CD14-positive monocyte (primary cell): ENCODE results near the gene TANGO6. TPM values are rescaled to one million over a fixed set of nuclear protein-coding genes. Genes with fewer than 3 reads are reported as not detected.
"Not testable (repeated sequence)": the region's sequence is repeated elsewhere in the genome, so short reads cannot be mapped to it uniquely, and the experiment has no call there.

ENCODE experiments used
- DNase-seq, 3 donors: peaks; one replicate each; pipeline ENCODE4 v3.0.0-alpha.2; 2011 to 2022
- H2AFZ ChIP-seq: 2 replicates; pipeline ENCODE4 v1.6.0; 2012; ENCODE audit warnings: mild to moderate bottlenecking, low read depth, low read length, inconsistent platforms; ENCODE audit not compliant: insufficient read depth, poor library complexity, severe bottlenecking
- H3K27ac ChIP-seq, 2 donors: 1 replicate in 1 of 2; 2 replicates in 1 of 2; pipeline ENCODE4 v1.5.1; 2012 to 2013; ENCODE audit warnings: low read length in 2 of 2, control low read depth in 1 of 2, inconsistent platforms in 1 of 2, low read depth in 1 of 2, mild to moderate bottlenecking in 1 of 2
- H3K27me3 ChIP-seq, 2 donors: one replicate each; pipeline versions ENCODE4 v1.6.0 to v1.6.1; 2011 to 2013; ENCODE audit warnings: low read length in 2 of 2; ENCODE audit not compliant: control insufficient read depth in 2 of 2, insufficient read depth in 2 of 2
- H3K36me3 ChIP-seq, 2 donors: replicated peaks in 1 of 2; 1 replicate in 1 of 2; 2 replicates in 1 of 2; pipeline versions ENCODE4 v1.5.1 to v1.6.1; 2012 to 2013; ENCODE audit warnings: low read length in 2 of 2, control low read depth in 1 of 2, inconsistent platforms in 1 of 2, mild to moderate bottlenecking in 1 of 2; ENCODE audit not compliant: insufficient read depth in 2 of 2, control insufficient read depth in 1 of 2
- H3K4me1 ChIP-seq, 2 donors: 1 replicate in 1 of 2; 2 replicates in 1 of 2; pipeline versions ENCODE4 v1.5.1 to v1.6.1; 2012 to 2013; ENCODE audit warnings: low read length in 2 of 2, control low read depth in 1 of 2, inconsistent platforms in 1 of 2, mild to moderate bottlenecking in 1 of 2, moderate library complexity in 1 of 2; ENCODE audit not compliant: insufficient read depth in 2 of 2, control insufficient read depth in 1 of 2
- H3K4me2 ChIP-seq: replicated peaks from 2 replicates; pipeline ENCODE3; 2012; ENCODE audit warnings: low read length, moderate library complexity, mild to moderate bottlenecking; ENCODE audit not compliant: poor library complexity, severe bottlenecking; ENCODE audit errors: extremely low read depth
- H3K4me3 ChIP-seq, 3 experiments: fragments of 200-600 bp in 1 of 3; sonication (generic) in 1 of 3; replicated peaks in 1 of 3; 1 replicate in 2 of 3; 2 replicates in 1 of 3; pipeline ENCODE4 v1.5.1; 2011 to 2013; ENCODE audit warnings: low read length in 3 of 3, mild to moderate bottlenecking in 3 of 3, control low read depth in 2 of 3, low read depth in 2 of 3, inconsistent platforms in 1 of 3, moderate library complexity in 1 of 3
- H3K79me2 ChIP-seq: 2 replicates; pipeline ENCODE4 v1.6.0; 2012; ENCODE audit warnings: mild to moderate bottlenecking, control low read depth, inconsistent platforms, low read length, moderate library complexity; ENCODE audit not compliant: insufficient read depth
- H3K9ac ChIP-seq: 2 replicates; pipeline ENCODE4 v1.6.0; 2017; ENCODE audit warnings: low read length, mild to moderate bottlenecking; ENCODE audit not compliant: insufficient read depth, poor library complexity, severe bottlenecking
- H3K9me3 ChIP-seq, 2 donors: replicated peaks in 1 of 2; 1 replicate in 1 of 2; 2 replicates in 1 of 2; pipeline versions ENCODE4 v1.5.1 to v1.6.1; 2012 to 2013; ENCODE audit warnings: low read length in 2 of 2, control low read depth in 1 of 2; ENCODE audit not compliant: control insufficient read depth in 1 of 2, insufficient read depth in 1 of 2
- H4K20me1 ChIP-seq: 2 replicates; pipeline ENCODE4 v1.6.0; 2012; ENCODE audit warnings: mild to moderate bottlenecking, low read length, control low read depth, moderate library complexity; ENCODE audit not compliant: insufficient read depth
- H3K27ac Mint-ChIP-seq, 7 donors: one replicate each; pipeline ENCODE4 v1.8.0; 2020; ENCODE audit warnings: mild to moderate bottlenecking in 7 of 7, mixed read lengths in 7 of 7, moderate library complexity in 6 of 7, inconsistent platforms in 2 of 7
- H3K27me3 Mint-ChIP-seq, 3 donors: one replicate each; pipeline ENCODE4 v1.8.0; 2021 to 2022; ENCODE audit warnings: low read depth in 3 of 3, mild to moderate bottlenecking in 3 of 3, mixed read lengths in 3 of 3, moderate library complexity in 3 of 3, inconsistent platforms in 1 of 3
- H3K36me3 Mint-ChIP-seq, 2 donors: one replicate each; pipeline ENCODE4 v1.8.0; 2020; ENCODE audit warnings: mixed read lengths in 2 of 2, inconsistent platforms in 1 of 2, mild to moderate bottlenecking in 1 of 2
- H3K4me1 Mint-ChIP-seq: one replicate; pipeline ENCODE4 v1.8.0; 2020; ENCODE audit warnings: mild to moderate bottlenecking, mixed read lengths
- H3K4me3 Mint-ChIP-seq, 2 donors: one replicate each; pipeline ENCODE4 v1.8.0; 2020; ENCODE audit warnings: mild to moderate bottlenecking in 2 of 2, mixed read lengths in 2 of 2, moderate library complexity in 1 of 2
- H3K9me3 Mint-ChIP-seq, 7 donors: one replicate each; pipeline ENCODE4 v1.8.0; 2020 to 2022; ENCODE audit warnings: mixed read lengths in 7 of 7, mild to moderate bottlenecking in 6 of 7, moderate library complexity in 6 of 7, inconsistent platforms in 2 of 7
- CTCF ChIP-seq: fragments of 200-600 bp; IDR thresholded peaks from one replicate; pipeline ENCODE4 v1.8.0; 2022; ENCODE audit warnings: antibody characterized with exemption, mild to moderate bottlenecking
- WGBS: methylation state at CpG from one replicate; pipeline ENCODE4 v1.1.5; 2013; ENCODE audit warnings: missing lambda C conversion rate; ENCODE audit not compliant: insufficient coverage; 5-methylcytosine and 5-hydroxymethylcytosine counted together
- intact Hi-C, 2 donors: fragments of 100-400 bp; cut with micrococcal nuclease; formaldehyde crosslinking; loops; one replicate each; pipeline versions ENCODE4 v1.15.0 to v1.15.1; 2023
- polyA plus RNA-seq, 3 donors: library from polyadenylated mRNA; depleted of rRNA in 1 of 3; unstranded in 2 of 3; stranded (reverse) in 1 of 3; fragments of 300-500 nt in 2 of 3; fragments of >200 nt in 1 of 3; fragmentation: Illumina TruSeq in 2 of 3; gene quantifications; 1 replicate in 2 of 3; 2 replicates in 1 of 3; pipeline ENCODE4 v1.2.3, GENCODE V29; 2012 to 2021

TANGO6 gene
- polyA plus RNA-seq, 3 donors = 6.5 to 8.1 (median 7.3) TPM

- no peaks in the 10 kb centered on the region for H3K79me2 ChIP-seq
- H3K36me3 Mint-ChIP-seq = peaks cover 13 to 37% of the 10 kb centered on the region in 2 donors
- no peak for DNase-seq
- H3K9me3 Mint-ChIP-seq = no peaks in the 10 kb centered on the region
- no peaks in the 10 kb centered on the region for H3K9me3 ChIP-seq
- H3K36me3 ChIP-seq = peaks cover 0 to 5% of the 10 kb centered on the region in 2 donors
- no peaks in the 10 kb centered on the region for H4K20me1 ChIP-seq
- H3K9ac ChIP-seq = no peak overlapping the region
- no peak overlapping the region for H3K4me3 Mint-ChIP-seq
- H3K4me3 ChIP-seq = no peak overlapping the region
- no peak overlapping the region for H2AFZ ChIP-seq
- no peaks in the 10 kb centered on the region for H3K4me1 ChIP-seq
- intact Hi-C loops = no loop called here
- no peak for TF ChIP-seq CTCF
- H3K27me3 Mint-ChIP-seq = peaks cover 0 to 2% (median 0%) of the 10 kb centered on the region in 3 donors
- H3K27me3 ChIP-seq = no peaks in the 10 kb centered on the region
- no peak overlapping the region for H3K27ac Mint-ChIP-seq
- WGBS = 83% methylated on average over 1 of the region's 5 CpGs
- no peaks in the 10 kb centered on the region for H3K4me1 Mint-ChIP-seq
- no peak overlapping the region for H3K4me2 ChIP-seq
- no peak overlapping the region for H3K27ac ChIP-seq
These were observed 205.8 kb downstream of the TANGO6 start for GRCh38 chr16:69049146-69049545.

DNA sequence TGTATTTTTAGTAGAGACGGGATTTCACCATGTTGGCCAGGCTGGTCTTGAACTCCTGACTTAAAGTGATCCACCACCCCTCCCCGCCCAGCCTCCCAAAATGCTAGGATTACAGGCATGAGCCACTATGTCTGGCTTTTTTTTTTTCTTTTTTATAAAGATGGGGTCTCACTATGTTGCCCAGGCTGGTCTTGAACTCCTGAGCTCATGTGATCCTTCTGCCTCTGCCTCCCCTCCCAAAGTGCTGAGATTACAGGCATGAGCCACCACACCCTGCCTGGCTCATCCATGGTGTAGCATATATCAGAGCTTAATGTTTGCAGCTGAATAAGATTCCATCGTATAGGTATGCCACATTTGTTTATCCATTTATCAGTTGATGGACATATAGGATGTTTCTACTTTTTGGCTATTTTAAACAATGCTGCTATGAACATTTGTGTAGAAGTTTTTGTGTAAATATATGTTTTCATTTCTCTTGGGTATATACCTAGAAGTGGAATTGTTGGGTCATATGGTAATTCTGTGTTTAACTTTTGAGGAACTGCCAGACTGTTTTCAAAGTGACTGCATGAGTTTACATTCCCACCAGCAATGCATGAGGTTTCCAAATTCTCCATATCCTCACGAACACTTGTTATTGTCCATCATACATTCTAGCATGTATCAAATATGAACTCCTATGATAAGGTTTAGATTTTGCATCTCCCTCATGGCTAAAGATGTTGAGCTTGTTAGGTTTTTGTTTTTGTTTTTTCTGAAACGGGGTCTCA is 206.5 kb downstream of the TANGO6 start:
- no peak overlapping the region for H3K27ac ChIP-seq
- Mint-ChIP-seq H3K27me3 (peaks cover 0 to 2% (median 0%) of the 10 kb centered on the region in 3 donors), H3K36me3 (peaks cover 8 to 32% of the 10 kb centered on the region in 2 donors), H3K4me1 (no peaks in the 10 kb centered on the region), H3K4me3 (no peak overlapping the region), H3K9me3 (no peaks in the 10 kb centered on the region), H3K27ac (no peak overlapping the region)
- no peaks in the 10 kb centered on the region for H3K27me3 ChIP-seq
- no peaks in the 10 kb centered on the region for H3K9me3 ChIP-seq
- H2AFZ ChIP-seq = no peak overlapping the region
- no peaks in the 10 kb centered on the region for H4K20me1 ChIP-seq
- H3K4me3 ChIP-seq = no peak overlapping the region
- no peak overlapping the region for H3K9ac ChIP-seq
- no peak for TF ChIP-seq CTCF
- H3K4me1 ChIP-seq = no peaks in the 10 kb centered on the region
- intact Hi-C loops = no loop called here
- H3K79me2 ChIP-seq = no peaks in the 10 kb centered on the region
- no peak for DNase-seq
- no CpG with 5 or more reads among the region's 5 CpGs for WGBS
- no peak overlapping the region for H3K4me2 ChIP-seq
- H3K36me3 ChIP-seq = peaks cover 0 to 5% of the 10 kb centered on the region in 2 donors

DNA sequence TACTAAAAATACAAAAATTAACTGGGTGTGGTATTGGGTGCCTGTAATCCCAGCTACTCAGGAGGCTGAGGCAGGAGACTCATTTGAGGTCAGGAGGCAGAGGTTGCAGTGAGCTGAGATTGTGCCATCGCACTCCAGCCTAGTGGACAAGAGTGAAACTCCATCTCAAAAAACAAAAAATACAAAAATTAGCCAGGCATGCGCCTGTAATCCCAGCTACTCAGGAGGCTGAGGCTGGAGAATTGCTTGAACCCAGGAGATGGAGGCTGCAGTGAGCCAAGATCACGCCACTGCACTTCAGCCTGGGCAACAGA is 208.1 kb downstream of the TANGO6 start:
- WGBS = no CpG with 5 or more reads among the region's 3 CpGs
- H3K9me3 Mint-ChIP-seq, H4K20me1 ChIP-seq, H3K36me3 ChIP-seq, intact Hi-C loops, H2AFZ ChIP-seq, H3K27ac ChIP-seq, H3K4me1 ChIP-seq, H3K4me2 ChIP-seq, H3K27me3 ChIP-seq, H3K9ac ChIP-seq, H3K4me3 ChIP-seq, H3K4me1 Mint-ChIP-seq, H3K9me3 ChIP-seq, H3K27ac Mint-ChIP-seq, H3K27me3 Mint-ChIP-seq, H3K79me2 ChIP-seq, H3K4me3 Mint-ChIP-seq, DNase-seq: not testable (repeated sequence)
- peaks cover 5 to 24% of the 10 kb centered on the region in 2 donors for H3K36me3 Mint-ChIP-seq
